HL-60 (cell line): Measurements from ENCODE around the gene KCNN4.
"Not testable (repeated sequence)": the region's sequence is repeated elsewhere in the genome, so short reads cannot be mapped to it uniquely, and the experiment has no call there.

Experiments used
- DNase-seq, 2 experiments: peaks; one replicate each; pipeline ENCODE4 v3.0.0-alpha.2; 2010 to 2020; ENCODE audit warnings: low read depth in 1 of 2, low spot score in 1 of 2
- H3K27ac ChIP-seq: fragments of 250-450 bp; sonication (Bioruptor Pico); replicated peaks from 2 replicates; pipeline ENCODE4 v1.5.1; 2020; ENCODE audit warnings: mild to moderate bottlenecking, moderate library complexity
- H3K27me3 ChIP-seq: fragments of 250-450 bp; sonication (Bioruptor Pico); 2 replicates; pipeline ENCODE4 v1.5.1; 2021; ENCODE audit warnings: mild to moderate bottlenecking, moderate library complexity; ENCODE audit not compliant: insufficient read depth, poor library complexity, severe bottlenecking
- H3K4me3 ChIP-seq: replicated peaks from 2 replicates; pipeline ENCODE4 v1.5.1; 2011; ENCODE audit warnings: mild to moderate bottlenecking, control low read depth, low read length; ENCODE audit not compliant: insufficient read depth
- GABPA ChIP-seq: IDR thresholded peaks from 2 replicates; pipeline ENCODE4 v1.6.1; 2012; ENCODE audit warnings: low read depth
- POLR2AphosphoS5 ChIP-seq: IDR thresholded peaks from 2 replicates; pipeline ENCODE4 v1.6.1; 2012; ENCODE audit warnings: low read depth
- SPI1 ChIP-seq: IDR thresholded peaks from 2 replicates; pipeline ENCODE4 v1.6.1; 2012; ENCODE audit warnings: low read depth, mild to moderate bottlenecking, borderline replicate concordance
- TF ChIP-seq, protein P1 (sequence below): IDR thresholded peaks from 2 replicates; pipeline ENCODE4 v1.6.1; 2012; ENCODE audit warnings: low read depth; ENCODE audit not compliant: insufficient replicate concordance
- TF ChIP-seq, protein P2 (sequence below): IDR thresholded peaks from one replicate; pipeline ENCODE4 v1.5.1; 2011; ENCODE audit warnings: low read length, control low read depth, inconsistent platforms; ENCODE audit not compliant: insufficient read depth

KCNN4 gene

DNA sequence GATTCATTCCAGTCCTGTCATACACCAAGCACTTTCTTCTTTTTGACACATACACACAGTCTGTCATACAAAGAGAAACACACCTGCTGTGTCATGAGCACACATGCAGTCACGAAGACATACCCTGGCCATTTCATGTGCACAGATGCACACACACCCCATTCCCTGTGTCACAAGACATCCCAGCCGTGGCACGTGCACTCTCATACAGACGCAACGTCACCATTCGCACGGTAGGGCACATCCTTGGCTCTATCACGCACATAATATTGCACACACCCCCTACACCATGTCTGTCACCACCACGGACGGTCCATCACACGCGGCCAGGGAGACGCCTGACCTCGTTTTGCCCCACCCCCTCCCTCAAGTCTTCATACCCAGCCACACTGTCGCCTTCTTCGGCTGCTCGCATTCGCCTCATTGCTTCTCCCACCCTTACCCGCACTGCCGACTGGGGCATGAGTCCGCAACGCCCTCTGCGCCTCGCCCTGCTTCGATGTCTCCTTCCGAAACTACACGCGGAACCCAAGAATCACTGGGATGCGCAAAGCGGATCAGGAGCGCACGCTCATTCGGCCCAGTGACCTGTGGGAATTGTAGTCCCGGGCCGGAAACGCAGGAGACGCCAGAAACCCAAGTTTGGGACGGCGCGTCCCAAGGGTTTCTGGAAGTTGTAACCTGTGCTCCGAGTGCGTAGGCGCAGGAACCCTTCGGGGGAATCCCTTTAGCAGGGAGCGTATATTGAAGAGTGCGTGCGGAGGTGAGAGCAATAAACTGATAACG, 39.5 kb upstream of the KCNN4 start:
- no peak for DNase-seq
- Histone ChIP-seq H3K27ac (no peak overlapping the region), H3K4me3 (no peak overlapping the region), H3K27me3 (no peaks in the 10 kb centered on the region)
- TF ChIP-seq, protein P1, sequence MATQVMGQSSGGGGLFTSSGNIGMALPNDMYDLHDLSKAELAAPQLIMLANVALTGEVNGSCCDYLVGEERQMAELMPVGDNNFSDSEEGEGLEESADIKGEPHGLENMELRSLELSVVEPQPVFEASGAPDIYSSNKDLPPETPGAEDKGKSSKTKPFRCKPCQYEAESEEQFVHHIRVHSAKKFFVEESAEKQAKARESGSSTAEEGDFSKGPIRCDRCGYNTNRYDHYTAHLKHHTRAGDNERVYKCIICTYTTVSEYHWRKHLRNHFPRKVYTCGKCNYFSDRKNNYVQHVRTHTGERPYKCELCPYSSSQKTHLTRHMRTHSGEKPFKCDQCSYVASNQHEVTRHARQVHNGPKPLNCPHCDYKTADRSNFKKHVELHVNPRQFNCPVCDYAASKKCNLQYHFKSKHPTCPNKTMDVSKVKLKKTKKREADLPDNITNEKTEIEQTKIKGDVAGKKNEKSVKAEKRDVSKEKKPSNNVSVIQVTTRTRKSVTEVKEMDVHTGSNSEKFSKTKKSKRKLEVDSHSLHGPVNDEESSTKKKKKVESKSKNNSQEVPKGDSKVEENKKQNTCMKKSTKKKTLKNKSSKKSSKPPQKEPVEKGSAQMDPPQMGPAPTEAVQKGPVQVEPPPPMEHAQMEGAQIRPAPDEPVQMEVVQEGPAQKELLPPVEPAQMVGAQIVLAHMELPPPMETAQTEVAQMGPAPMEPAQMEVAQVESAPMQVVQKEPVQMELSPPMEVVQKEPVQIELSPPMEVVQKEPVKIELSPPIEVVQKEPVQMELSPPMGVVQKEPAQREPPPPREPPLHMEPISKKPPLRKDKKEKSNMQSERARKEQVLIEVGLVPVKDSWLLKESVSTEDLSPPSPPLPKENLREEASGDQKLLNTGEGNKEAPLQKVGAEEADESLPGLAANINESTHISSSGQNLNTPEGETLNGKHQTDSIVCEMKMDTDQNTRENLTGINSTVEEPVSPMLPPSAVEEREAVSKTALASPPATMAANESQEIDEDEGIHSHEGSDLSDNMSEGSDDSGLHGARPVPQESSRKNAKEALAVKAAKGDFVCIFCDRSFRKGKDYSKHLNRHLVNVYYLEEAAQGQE, result no peak
- TF ChIP-seq SPI1, result no peak

DNA sequence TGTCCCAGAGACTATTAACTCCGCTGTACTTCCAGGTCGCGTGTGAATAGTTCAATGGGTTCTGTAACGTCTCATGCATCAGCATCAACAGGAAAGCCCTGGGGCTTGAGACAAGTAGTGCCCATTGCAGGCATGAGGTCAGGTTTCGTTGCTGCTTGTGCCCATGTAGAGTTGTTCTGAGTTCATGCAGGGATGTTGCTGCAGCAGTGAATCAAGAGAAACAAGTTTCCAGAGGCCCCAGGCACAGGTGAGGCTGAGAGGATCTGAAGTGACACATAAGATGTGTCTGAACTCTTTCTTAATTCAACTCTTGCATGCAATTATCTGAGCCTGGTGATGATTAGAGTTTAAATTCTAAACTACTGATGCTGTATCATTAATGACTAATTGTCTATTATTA, 37.7 kb upstream of the KCNN4 start:
- no peak for DNase-seq
- Histone ChIP-seq H3K4me3 (no peak overlapping the region), H3K27me3 (no peaks in the 10 kb centered on the region), H3K27ac (no peak overlapping the region)
- TF ChIP-seq, protein P2, sequence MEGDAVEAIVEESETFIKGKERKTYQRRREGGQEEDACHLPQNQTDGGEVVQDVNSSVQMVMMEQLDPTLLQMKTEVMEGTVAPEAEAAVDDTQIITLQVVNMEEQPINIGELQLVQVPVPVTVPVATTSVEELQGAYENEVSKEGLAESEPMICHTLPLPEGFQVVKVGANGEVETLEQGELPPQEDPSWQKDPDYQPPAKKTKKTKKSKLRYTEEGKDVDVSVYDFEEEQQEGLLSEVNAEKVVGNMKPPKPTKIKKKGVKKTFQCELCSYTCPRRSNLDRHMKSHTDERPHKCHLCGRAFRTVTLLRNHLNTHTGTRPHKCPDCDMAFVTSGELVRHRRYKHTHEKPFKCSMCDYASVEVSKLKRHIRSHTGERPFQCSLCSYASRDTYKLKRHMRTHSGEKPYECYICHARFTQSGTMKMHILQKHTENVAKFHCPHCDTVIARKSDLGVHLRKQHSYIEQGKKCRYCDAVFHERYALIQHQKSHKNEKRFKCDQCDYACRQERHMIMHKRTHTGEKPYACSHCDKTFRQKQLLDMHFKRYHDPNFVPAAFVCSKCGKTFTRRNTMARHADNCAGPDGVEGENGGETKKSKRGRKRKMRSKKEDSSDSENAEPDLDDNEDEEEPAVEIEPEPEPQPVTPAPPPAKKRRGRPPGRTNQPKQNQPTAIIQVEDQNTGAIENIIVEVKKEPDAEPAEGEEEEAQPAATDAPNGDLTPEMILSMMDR, result no peak
- TF ChIP-seq GABPA (no peak), POLR2AphosphoS5 (no peak), SPI1 (no peak)
- TF ChIP-seq, protein P1, result no peak

DNA sequence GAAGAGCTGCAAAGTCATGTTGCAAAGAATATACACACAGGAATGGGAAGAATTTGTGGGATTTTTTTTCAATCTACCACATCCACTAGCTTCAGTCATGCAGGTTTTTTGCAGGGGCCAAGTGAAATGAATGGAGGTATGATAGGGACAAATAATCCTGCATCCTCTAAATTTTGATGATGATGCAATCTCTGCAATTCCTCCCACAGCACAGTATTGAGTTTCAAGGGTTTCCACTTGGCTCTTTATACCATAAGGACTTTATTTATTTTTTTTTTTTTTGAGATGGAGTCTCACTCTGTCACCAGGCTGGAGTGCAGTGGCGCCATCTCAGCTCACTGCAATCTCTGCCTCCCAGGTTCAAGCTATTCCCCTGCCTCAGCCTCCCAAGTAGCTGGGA, 36.7 kb upstream of the KCNN4 start:
- DNase-seq, H3K27me3 ChIP-seq, H3K4me3 ChIP-seq, H3K27ac ChIP-seq: not testable (repeated sequence)

DNA sequence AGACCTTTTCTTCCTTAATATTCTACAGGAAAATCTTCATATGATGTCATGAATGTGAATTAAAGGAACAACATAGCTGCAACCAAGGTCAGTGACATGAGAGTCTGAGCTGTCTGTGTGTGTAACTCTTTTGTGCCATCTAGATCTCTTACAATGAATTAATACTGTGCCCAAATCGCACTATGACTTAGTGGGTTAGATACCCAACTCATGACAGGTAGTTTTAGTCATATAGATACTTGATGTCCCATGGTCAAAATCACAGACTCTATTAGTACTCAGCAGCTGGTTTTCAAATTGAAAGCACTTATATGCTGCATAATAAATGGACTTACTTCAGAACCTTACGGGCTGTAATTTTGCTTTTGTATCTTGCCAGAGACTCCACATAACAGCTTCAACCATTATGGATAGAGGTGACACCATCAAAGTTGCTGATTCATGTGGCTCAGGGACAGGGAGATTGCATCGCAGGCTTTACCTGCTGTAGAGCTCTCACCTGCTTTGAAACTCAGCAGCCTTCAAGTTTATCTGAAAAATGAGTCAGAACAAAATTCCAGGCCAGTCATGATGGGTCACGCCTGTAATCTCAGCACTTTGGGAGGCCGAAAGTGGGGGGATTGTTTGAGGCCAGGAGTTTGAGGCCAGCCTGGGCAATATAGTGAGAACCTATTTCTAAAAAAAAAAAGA, 34.0 kb upstream of the KCNN4 start:
- no peak for DNase-seq
- H3K4me3 ChIP-seq, result no peak overlapping the region
- TF ChIP-seq GABPA, result no peak
- no peak for TF ChIP-seq SPI1
- TF ChIP-seq, protein P1, result no peak
- TF ChIP-seq POLR2AphosphoS5, result no peak
- TF ChIP-seq, protein P2, result no peak
- no peaks in the 10 kb centered on the region for H3K27me3 ChIP-seq
- H3K27ac ChIP-seq, result no peak overlapping the region
